HK-2 (cell line): ENCODE results near the gene SLC25A22.

Experiments
- DNase-seq: peaks from one replicate; pipeline ENCODE4 v3.0.0-alpha.2; 2018; ENCODE audit not compliant: unreplicated experiment

Gene SLC25A22

GRCh38 chr11:790721-791564 is 7.1 kb downstream of the SLC25A22 start:
- DNase-seq = no peak

GRCh38 chr11:789943-790342 is 8.1 kb downstream of the SLC25A22 start, which contains the start of gene CEND1:
Gene CEND1, minus strand, starts transcription at chr11:790090. Its CDS starts 1,514 bp downstream, at chr11:788576.
- no peak for DNase-seq

- DNase-seq = no peak
Measured at GRCh38 chr11:788953-789940, 8.8 kb downstream of the SLC25A22 start.

- no peak for DNase-seq
Measured at GRCh38 chr11:788009-788640, 10.0 kb downstream of the SLC25A22 start.

- DNase-seq = no peak
Measured at GRCh38 chr11:787084-787675, 10.9 kb downstream of the SLC25A22 start.

- DNase-seq = no peak
Measured at GRCh38 chr11:786235-787083, 11.6 kb downstream of the SLC25A22 start.

- DNase-seq = no peak
Measured at GRCh38 chr11:783581-784015, 14.5 kb downstream of the SLC25A22 start.

- no peak for DNase-seq
Measured at GRCh38 chr11:782264-783174, 15.6 kb downstream of the SLC25A22 start.

GRCh38 chr11:779955-780532 is 18.0 kb downstream of the SLC25A22 start:
- DNase-seq = no peak

- DNase-seq = no peak
Measured at GRCh38 chr11:778976-779954, 18.8 kb downstream of the SLC25A22 start.

- peak; percentile 85 for DNase-seq
Measured at GRCh38 chr11:777288-778255, 20.5 kb downstream of the SLC25A22 start, which contains the start of gene GATD1. Gene GATD1, minus strand, starts transcription at chr11:777487. Its CDS starts 25 bp downstream, at chr11:777462.

GRCh38 chr11:776561-777287 is 21.4 kb downstream of the SLC25A22 start:
- DNase-seq = no peak

GRCh38 chr11:776263-776560 is 21.9 kb downstream of the SLC25A22 start:
- DNase-seq = no peak

GRCh38 chr11:774873-775592 is 23.0 kb downstream of the SLC25A22 start:
- DNase-seq = no peak

GRCh38 chr11:773830-774229 is 24.3 kb downstream of the SLC25A22 start:
- DNase-seq = no peak
